ENCODE results near the gene BCL2L15. TPM values are rescaled to one million over a fixed set of nuclear protein-coding genes. Genes with fewer than 3 reads are reported as not detected.

Gene BCL2L15
- total RNA-seq, 2 experiments from 2014 or later = 0.15 to 0.43 TPM

DNA sequence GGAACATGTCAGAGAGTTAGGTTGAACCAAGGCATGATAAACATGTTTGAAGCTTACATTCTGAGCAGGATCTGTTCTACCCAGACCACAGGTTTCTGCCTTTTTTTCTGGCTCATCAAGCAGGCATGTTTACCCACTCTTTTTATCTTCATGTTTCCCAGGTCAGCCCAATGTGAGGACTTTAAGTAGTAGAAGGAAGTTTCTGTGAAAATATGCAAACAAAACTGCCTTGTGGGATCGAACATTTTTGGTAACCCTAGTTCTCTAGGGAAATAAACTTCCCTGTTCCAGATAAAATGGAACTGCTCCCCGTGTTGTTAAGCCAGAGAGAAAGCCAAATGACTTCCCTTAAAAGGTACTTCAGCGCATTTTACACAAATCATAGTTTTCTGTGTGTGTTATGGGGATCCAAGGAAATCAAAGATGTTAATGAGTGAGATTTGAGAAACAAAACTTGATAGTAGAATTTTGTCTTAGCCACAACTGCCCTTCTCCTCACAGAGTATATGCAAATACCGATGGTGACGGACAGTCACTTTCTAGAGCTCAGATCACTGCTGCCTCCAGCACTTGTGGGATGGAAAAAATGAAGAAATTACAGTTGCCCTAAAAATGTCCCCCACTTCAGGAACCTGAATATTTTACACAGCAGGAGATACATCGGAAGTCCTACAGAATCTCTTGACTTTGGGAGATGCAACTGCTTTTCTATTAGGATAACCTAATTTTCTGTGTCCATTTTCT, 41.0 kb upstream of the BCL2L15 start:
- intact Hi-C loops (cut with micrococcal nuclease) = no loop called here
- Mint-ChIP-seq H3K4me3 (peak overlapping the region; percentile 96), H3K36me3 (ENCODE audit: low read depth) (no peaks in the 10 kb centered on the region), H3K27me3 (ENCODE audit: low read depth) (no peaks in the 10 kb centered on the region), H3K4me1 (ENCODE audit: low read depth) (peaks cover 32% of the 10 kb centered on the region), H3K27ac (peak overlapping the region; percentile 99), H3K9me3 (no peaks in the 10 kb centered on the region)
- DNase-seq = no peak
- CTCF ChIA-PET = interaction anchor here (0.9 to 5.5 kb wide), 11 partner anchors 12 to 95 kb away, joined by 3 to 53 read pairs (median 5); partner anchors contain the start of genes AP4B1 and DCLRE1B

GRCh38 chr1:113924473-113924872, 37.1 kb upstream of the BCL2L15 start:
- Mint-ChIP-seq H3K4me3 (no peak overlapping the region), H3K27me3 (ENCODE audit: low read depth) (no peaks in the 10 kb centered on the region), H3K4me1 (ENCODE audit: low read depth) (peaks cover 12% of the 10 kb centered on the region), H3K27ac (peak overlapping the region; percentile 26), H3K9me3 (no peaks in the 10 kb centered on the region), H3K36me3 (ENCODE audit: low read depth) (no peaks in the 10 kb centered on the region)
- CTCF ChIA-PET = interaction anchor here (1.0 to 1.4 kb wide), 2 partner anchors 13 to 15 kb away, joined by 3 read pairs; no protein-coding TSS in a partner anchor
- DNase-seq = no peak
- intact Hi-C loops (cut with micrococcal nuclease) = no loop called here

GRCh38 chr1:113922957-113923356, 35.6 kb upstream of the BCL2L15 start:
- no peaks in the 10 kb centered on the region for H3K36me3 Mint-ChIP-seq (ENCODE audit: low read depth)
- H3K27me3 Mint-ChIP-seq (ENCODE audit: low read depth) = peaks cover 2% of the 10 kb centered on the region
- no peak for DNase-seq
- H3K9me3 Mint-ChIP-seq = no peaks in the 10 kb centered on the region
- intact Hi-C loops (cut with micrococcal nuclease) = no loop called here
- H3K27ac Mint-ChIP-seq = no peak overlapping the region
- H3K4me3 Mint-ChIP-seq = no peak overlapping the region
- peaks cover 3% of the 10 kb centered on the region for H3K4me1 Mint-ChIP-seq (ENCODE audit: low read depth)
- CTCF ChIA-PET = no interaction called here

- H3K27me3 Mint-ChIP-seq (ENCODE audit: low read depth) = peaks cover 2% of the 10 kb centered on the region
- intact Hi-C loops (cut with micrococcal nuclease) = no loop called here
- DNase-seq = no peak
- no peak overlapping the region for H3K27ac Mint-ChIP-seq
- no peaks in the 10 kb centered on the region for H3K9me3 Mint-ChIP-seq
- H3K36me3 Mint-ChIP-seq (ENCODE audit: low read depth) = peaks cover 7% of the 10 kb centered on the region
- no peak overlapping the region for H3K4me3 Mint-ChIP-seq
- peaks cover 7% of the 10 kb centered on the region for H3K4me1 Mint-ChIP-seq (ENCODE audit: low read depth)
- CTCF ChIA-PET = interaction anchor here (0.6 kb wide), 1 partner anchor 302 kb away, joined by 3 read pairs; no protein-coding TSS in a partner anchor
Measured at GRCh38 chr1:113918243-113918642, 30.9 kb upstream of the BCL2L15 start.

GRCh38 chr1:113917400-113918082, 30.2 kb upstream of the BCL2L15 start:
- peaks cover 7% of the 10 kb centered on the region for H3K4me1 Mint-ChIP-seq (ENCODE audit: low read depth)
- H3K27me3 Mint-ChIP-seq (ENCODE audit: low read depth) = peaks cover 2% of the 10 kb centered on the region
- intact Hi-C loops (cut with micrococcal nuclease) = no loop called here
- no peak overlapping the region for H3K27ac Mint-ChIP-seq
- no peak for DNase-seq
- no peak overlapping the region for H3K4me3 Mint-ChIP-seq
- CTCF ChIA-PET = interaction anchor here (0.6 to 1.7 kb wide), 2 partner anchors 11 to 302 kb away, joined by 3 to 5 read pairs; partner anchors contain the start of gene HIPK1
- no peaks in the 10 kb centered on the region for H3K9me3 Mint-ChIP-seq
- peaks cover 11% of the 10 kb centered on the region for H3K36me3 Mint-ChIP-seq (ENCODE audit: low read depth)

GRCh38 chr1:113916974-113917373, 29.6 kb upstream of the BCL2L15 start:
- Mint-ChIP-seq H3K27me3 (ENCODE audit: low read depth) (peaks cover 2% of the 10 kb centered on the region), H3K4me1 (ENCODE audit: low read depth) (peaks cover 7% of the 10 kb centered on the region), H3K27ac (no peak overlapping the region), H3K4me3 (no peak overlapping the region), H3K36me3 (ENCODE audit: low read depth) (peaks cover 12% of the 10 kb centered on the region), H3K9me3 (no peaks in the 10 kb centered on the region)
- intact Hi-C loops (cut with micrococcal nuclease) = no loop called here
- CTCF ChIA-PET = interaction anchor here (1.7 kb wide), 1 partner anchor 12 kb away, joined by 5 read pairs; the partner anchor contains the start of gene HIPK1
- no peak for DNase-seq

GRCh38 chr1:113913887-113914664, 26.7 kb upstream of the BCL2L15 start:
- CTCF ChIA-PET = interaction anchor here (1.3 kb wide), 1 partner anchor 17 kb away, joined by 3 read pairs; no protein-coding TSS in a partner anchor
- H3K36me3 Mint-ChIP-seq (ENCODE audit: low read depth) = peaks cover 32% of the 10 kb centered on the region
- intact Hi-C loops (cut with micrococcal nuclease) = no loop called here
- DNase-seq = no peak
- peaks cover 7% of the 10 kb centered on the region for H3K4me1 Mint-ChIP-seq (ENCODE audit: low read depth)
- H3K9me3 Mint-ChIP-seq = no peaks in the 10 kb centered on the region
- H3K27ac Mint-ChIP-seq = no peak overlapping the region
- peaks cover 2% of the 10 kb centered on the region for H3K27me3 Mint-ChIP-seq (ENCODE audit: low read depth)
- H3K4me3 Mint-ChIP-seq = no peak overlapping the region

GRCh38 chr1:113913312-113913668, 25.9 kb upstream of the BCL2L15 start:
- CTCF ChIA-PET = interaction anchor here (0.8 to 1.3 kb wide), 2 partner anchors 18 to 78 kb away, joined by 3 read pairs; no protein-coding TSS in a partner anchor
- intact Hi-C loops (cut with micrococcal nuclease) = no loop called here
- Mint-ChIP-seq H3K9me3 (no peaks in the 10 kb centered on the region), H3K4me1 (ENCODE audit: low read depth) (peaks cover 9% of the 10 kb centered on the region), H3K27ac (no peak overlapping the region), H3K4me3 (no peak overlapping the region), H3K36me3 (ENCODE audit: low read depth) (peaks cover 34% of the 10 kb centered on the region), H3K27me3 (ENCODE audit: low read depth) (peaks cover 2% of the 10 kb centered on the region)
- DNase-seq = no peak

DNA sequence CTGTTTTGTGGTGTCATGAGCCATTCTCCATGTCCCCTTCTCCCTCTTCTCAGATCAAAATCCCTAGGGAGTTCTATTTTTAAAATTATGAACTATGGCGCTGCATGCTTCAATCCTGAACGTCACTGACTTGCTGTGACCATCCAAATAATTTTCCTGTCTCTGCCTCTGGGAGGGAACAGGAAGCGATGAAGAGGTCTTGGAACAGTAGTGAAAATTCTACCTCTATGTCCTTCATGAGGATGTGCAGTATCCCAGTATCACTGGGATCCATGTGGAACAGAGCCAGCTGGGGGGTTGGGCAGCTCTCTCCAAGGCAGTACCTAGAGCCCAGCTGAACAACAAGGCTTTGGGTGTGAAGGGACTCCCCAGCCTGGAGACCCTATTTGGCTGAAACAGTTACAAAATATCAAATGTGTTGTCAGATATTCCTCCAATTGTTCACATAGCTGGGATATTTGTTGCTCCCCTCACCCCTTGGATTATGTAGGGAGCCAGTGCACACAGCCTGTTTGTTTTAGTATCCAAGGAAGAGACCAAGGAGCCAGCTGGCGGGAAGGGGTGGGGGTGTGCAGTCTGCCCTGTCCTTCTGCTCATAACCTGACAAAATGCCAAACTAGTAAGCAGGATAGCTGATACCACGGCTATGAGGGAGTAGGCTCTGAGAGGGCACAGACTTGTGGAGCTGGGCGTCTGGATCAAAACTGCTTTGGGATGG, 25.4 kb upstream of the BCL2L15 start:
- intact Hi-C loops (cut with micrococcal nuclease) = no loop called here
- H3K4me1 Mint-ChIP-seq (ENCODE audit: low read depth) = peaks cover 14% of the 10 kb centered on the region
- no peak for DNase-seq
- H3K4me3 Mint-ChIP-seq = no peak overlapping the region
- no peaks in the 10 kb centered on the region for H3K9me3 Mint-ChIP-seq
- CTCF ChIA-PET = interaction anchor here (0.8 kb wide), 1 partner anchor 77 kb away, joined by 3 read pairs; no protein-coding TSS in a partner anchor
- H3K27me3 Mint-ChIP-seq (ENCODE audit: low read depth) = no peaks in the 10 kb centered on the region
- no peak overlapping the region for H3K27ac Mint-ChIP-seq
- H3K36me3 Mint-ChIP-seq (ENCODE audit: low read depth) = peaks cover 40% of the 10 kb centered on the region

- CTCF ChIA-PET = interaction anchor here (2.4 to 5.1 kb wide), 2 partner anchors 24 to 70 kb away, joined by 11 to 43 read pairs; partner anchors contain the start of gene HIPK1
- no peaks in the 10 kb centered on the region for H3K9me3 Mint-ChIP-seq
- peaks cover 46% of the 10 kb centered on the region for H3K4me1 Mint-ChIP-seq (ENCODE audit: low read depth)
- peak; percentile 34 for DNase-seq
- H3K4me3 Mint-ChIP-seq = peak overlapping the region; percentile 99
- H3K36me3 Mint-ChIP-seq (ENCODE audit: low read depth) = peaks cover 43% of the 10 kb centered on the region
- no peaks in the 10 kb centered on the region for H3K27me3 Mint-ChIP-seq (ENCODE audit: low read depth)
- peak overlapping the region; percentile 97 for H3K27ac Mint-ChIP-seq
- intact Hi-C loops (cut with micrococcal nuclease) = loop anchor here (1.0 to 10.0 kb wide), 11 partner anchors 24 to 1189 kb away; partner anchors contain the start of genes HIPK1, LRIG2, MAGI3 and PHTF1
Measured at GRCh38 chr1:113905435-113905861, 18.1 kb upstream of the BCL2L15 start.

GRCh38 chr1:113904674-113905434, 17.5 kb upstream of the BCL2L15 start, which contains the start of the genes AP4B1 and DCLRE1B:
TSS of gene AP4B1 (minus strand) at chr1:113904799. CDS start at chr1:113904717, 82 bp downstream.
TSS of gene DCLRE1B (plus strand) at chr1:113905326. CDS start at chr1:113905587, 261 bp downstream.
- CTCF ChIA-PET = interaction anchor here (0.6 to 5.1 kb wide), 16 partner anchors 15 to 764 kb away, joined by 3 to 43 read pairs (median 5); partner anchors contain the start of gene HIPK1
- no peaks in the 10 kb centered on the region for H3K27me3 Mint-ChIP-seq (ENCODE audit: low read depth)
- H3K27ac Mint-ChIP-seq = peak within 1 kb of the TSS; percentile 97
- peaks cover 51% of the 10 kb centered on the region for H3K4me1 Mint-ChIP-seq (ENCODE audit: low read depth)
- H3K4me3 Mint-ChIP-seq = peak within 1 kb of the TSS; percentile 99
- no peaks in the 10 kb centered on the region for H3K9me3 Mint-ChIP-seq
- DNase-seq = peak; percentile 99
- peaks cover 42% of the 10 kb centered on the region for H3K36me3 Mint-ChIP-seq (ENCODE audit: low read depth)
- intact Hi-C loops (cut with micrococcal nuclease) = loop anchor here (1.0 to 10.0 kb wide), 11 partner anchors 24 to 1188 kb away; partner anchors contain the start of genes HIPK1, LRIG2, MAGI3 and PHTF1
